Measurements from ENCODE around the gene BLTP1. TPM values are rescaled to one million over a fixed set of nuclear protein-coding genes. Genes with fewer than 3 reads are reported as not detected.

The BLTP1 gene
- total RNA-seq, 2 donors from 2014 or later, result 46.8 to 74.7 TPM

- intact Hi-C loops (cut with DNase I), result no loop called here
- Histone ChIP-seq H3K27me3 (no peaks in the 10 kb centered on the region), H3K9me3 (no peaks in the 10 kb centered on the region), H3K27ac (no peak overlapping the region), H3K4me3 (no peak overlapping the region), H3K36me3 (replicated peaks in 1 of 2; ENCODE audit: insufficient read depth in 1 of 2, low read depth in 2 of 2) (no peaks in the 10 kb centered on the region), H3K4me1 (peaks cover 8% of the 10 kb centered on the region)
- no peak for DNase-seq
- TF ChIP-seq POLR2A (IDR thresholded peaks at IDR 0.05) (no peak), CTCF (IDR thresholded peaks at IDR 0.05) (no peak)
- 73 to 76% methylated on average over 4 of the region's 4 CpGs for WGBS, 2 donors
- ATAC-seq, result no peak
These were observed 5.5 kb upstream of the BLTP1 start for GRCh38 chr4:122146652-122147051.

- H3K36me3 ChIP-seq (replicated peaks in 1 of 2; ENCODE audit: insufficient read depth in 1 of 2, low read depth in 2 of 2), result no peaks in the 10 kb centered on the region
- ATAC-seq (no peak), DNase-seq (no peak)
- H3K9me3 ChIP-seq, result no peaks in the 10 kb centered on the region
- peaks cover 15% of the 10 kb centered on the region for H3K4me1 ChIP-seq
- WGBS, 2 donors, result 62 to 76% methylated on average over 2 of the region's 2 CpGs
- H3K27ac ChIP-seq, result peak overlapping the region in 2 of 4 donors; percentile 88 to 92
- H3K4me3 ChIP-seq, result no peak overlapping the region
- H3K27me3 ChIP-seq, result no peaks in the 10 kb centered on the region
- TF ChIP-seq CTCF (IDR thresholded peaks at IDR 0.05), result no peak
- TF ChIP-seq POLR2A (IDR thresholded peaks at IDR 0.05), result no peak
- intact Hi-C loops (cut with DNase I), result no loop called here
These were observed 1.2 kb upstream of the BLTP1 start for GRCh38 chr4:122150931-122151330.

DNA sequence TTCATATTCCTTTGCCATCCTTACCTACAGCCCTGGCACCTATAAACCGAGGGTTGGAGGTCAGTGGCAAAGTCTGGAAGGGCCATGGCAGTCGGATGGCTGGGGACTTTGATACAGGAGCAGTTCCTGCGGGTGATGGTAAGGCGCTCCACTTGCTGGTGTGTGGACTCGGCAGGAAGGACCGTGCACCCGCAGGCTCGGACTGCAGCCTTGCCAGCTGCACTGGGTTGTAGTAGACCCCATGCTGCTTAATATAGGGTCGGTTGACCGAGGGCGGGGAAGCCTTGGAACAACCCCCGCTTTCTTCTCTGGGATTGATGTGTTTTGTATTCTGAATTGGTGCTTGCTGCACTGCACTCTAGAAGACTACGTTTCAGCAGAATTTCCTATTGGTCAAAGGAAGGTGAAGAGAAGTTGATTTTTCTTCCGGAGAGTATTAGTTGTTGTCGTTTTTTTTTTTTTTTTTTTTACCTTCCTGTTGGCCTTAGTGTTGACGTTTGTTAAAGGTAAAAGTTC lies 638 bp downstream of the BLTP1 start:
- H3K9me3 ChIP-seq, result no peaks in the 10 kb centered on the region
- intact Hi-C loops (cut with DNase I), result no loop called here
- peak overlapping the region; percentile 77 to 92 (median 88) for H3K27ac ChIP-seq
- DNase-seq, result peak; percentile 36 to 49 (median 40)
- H3K4me1 ChIP-seq, result peaks cover 15% of the 10 kb centered on the region
- 0 to 1% methylated on average over 16 of the region's 16 CpGs for WGBS, 2 donors
- no peaks in the 10 kb centered on the region for H3K36me3 ChIP-seq (replicated peaks in 1 of 2; ENCODE audit: insufficient read depth in 1 of 2, low read depth in 2 of 2)
- peak overlapping the region; percentile 89 to 90 for H3K4me3 ChIP-seq
- ATAC-seq, result peak; percentile 59
- no peaks in the 10 kb centered on the region for H3K27me3 ChIP-seq
- no peak for TF ChIP-seq POLR2A (IDR thresholded peaks at IDR 0.05)
- TF ChIP-seq CTCF (IDR thresholded peaks at IDR 0.05), result no peak

GRCh38 chr4:122156819-122157218 lies 4.7 kb downstream of the BLTP1 start:
- WGBS, 2 donors, result 96 to 98% methylated on average over 2 of the region's 2 CpGs
- TF ChIP-seq CTCF (IDR thresholded peaks at IDR 0.05) (no peak), POLR2A (IDR thresholded peaks at IDR 0.05) (no peak)
- Histone ChIP-seq H3K4me1 (peaks cover 6% of the 10 kb centered on the region), H3K9me3 (no peaks in the 10 kb centered on the region), H3K27me3 (no peaks in the 10 kb centered on the region), H3K4me3 (no peak overlapping the region), H3K36me3 (replicated peaks in 1 of 2; ENCODE audit: insufficient read depth in 1 of 2, low read depth in 2 of 2) (no peaks in the 10 kb centered on the region), H3K27ac (no peak overlapping the region)
- DNase-seq, result no peak
- ATAC-seq, result no peak
- intact Hi-C loops (cut with DNase I), result no loop called here

GRCh38 chr4:122163301-122163700 lies 11.2 kb downstream of the BLTP1 start:
- WGBS, 2 donors, result 35 to 37% methylated on average over 3 of the region's 3 CpGs
- ATAC-seq (peak; percentile 59), DNase-seq (peak in 3 of 4 donors; percentile 28 to 50 (median 34))
- intact Hi-C loops (cut with DNase I), result no loop called here
- Histone ChIP-seq H3K4me1 (peaks cover 11% of the 10 kb centered on the region), H3K36me3 (replicated peaks in 1 of 2; ENCODE audit: insufficient read depth in 1 of 2, low read depth in 2 of 2) (no peaks in the 10 kb centered on the region), H3K9me3 (no peaks in the 10 kb centered on the region), H3K4me3 (no peak overlapping the region), H3K27me3 (no peaks in the 10 kb centered on the region), H3K27ac (peak overlapping the region in 1 of 4 donors; percentile 3)
- no peak for TF ChIP-seq CTCF (IDR thresholded peaks at IDR 0.05)
- TF ChIP-seq POLR2A (IDR thresholded peaks at IDR 0.05), result no peak
